Neural cell (in vitro differentiated cells): ENCODE data around the gene TPST2. TPM values are rescaled to one million over a fixed set of nuclear protein-coding genes. Genes with fewer than 3 reads are reported as not detected.

Experiments used
- H2AFZ ChIP-seq: fragments of 200-600, 300-800 bp; sonication (generic), shearing (Covaris generic); 2 replicates; pipeline ENCODE4 v1.6.0; 2014; ENCODE audit warnings: low read depth, mild to moderate bottlenecking, antibody characterized with exemption, low read length, moderate library complexity
- H3F3A ChIP-seq: fragments of 200-600 bp; shearing (Covaris generic); 2 replicates; pipeline ENCODE4 v1.6.1; 2016; ENCODE audit warnings: mild to moderate bottlenecking, moderate library complexity, mixed read lengths, antibody characterized with exemption, low read length; ENCODE audit not compliant: insufficient read depth, poor library complexity, severe bottlenecking
- H3K27ac ChIP-seq: fragments of 200-600, 300-800 bp; sonication (generic), shearing (Covaris generic); 2 replicates; pipeline ENCODE4 v1.5.1; 2014; ENCODE audit warnings: mild to moderate bottlenecking, low read length, moderate library complexity
- H3K27me3 ChIP-seq: fragments of 300-800, 200-600 bp; sonication (generic), shearing (Covaris generic); 2 replicates; pipeline ENCODE4 v1.6.0; 2014; ENCODE audit warnings: mild to moderate bottlenecking, low read depth, low read length, moderate library complexity; ENCODE audit not compliant: insufficient read depth
- H3K36me3 ChIP-seq: fragments of 300-800, 200-600 bp; sonication (generic), shearing (Covaris generic); 2 replicates; pipeline ENCODE4 v1.5.1; 2014; ENCODE audit warnings: mild to moderate bottlenecking, antibody characterized with exemption, low read length, moderate library complexity; ENCODE audit not compliant: insufficient read depth
- H3K4me2 ChIP-seq: fragments of 300-800, 200-600 bp; sonication (generic), shearing (Covaris generic); 2 replicates; pipeline ENCODE4 v1.6.0; 2014; ENCODE audit warnings: mild to moderate bottlenecking, low read length
- H3K4me3 ChIP-seq: fragments of 300-800, 200-600 bp; sonication (generic), shearing (Covaris generic); 2 replicates; pipeline ENCODE4 v1.5.1; 2014; ENCODE audit warnings: mild to moderate bottlenecking, low read length, moderate library complexity
- H3K79me2 ChIP-seq: fragments of 200-600 bp; shearing (Covaris generic); replicated peaks from 2 replicates; pipeline ENCODE4 v1.6.0; 2014; ENCODE audit warnings: mild to moderate bottlenecking, low read length, moderate library complexity; ENCODE audit not compliant: insufficient read depth
- H3K9ac ChIP-seq: fragments of 300-800, 200-600 bp; sonication (generic), shearing (Covaris generic); 2 replicates; pipeline ENCODE4 v1.6.1; 2016; ENCODE audit warnings: mild to moderate bottlenecking, low read length, mixed read lengths
- H3K9me2 ChIP-seq: fragments of 200-600 bp; shearing (Covaris generic); 2 replicates; pipeline ENCODE4 v1.6.1; 2016; ENCODE audit warnings: mild to moderate bottlenecking, low read length, mixed read lengths; ENCODE audit not compliant: insufficient read depth
- H3K9me3 ChIP-seq: fragments of 200-600, 300-800 bp; sonication (generic), shearing (Covaris generic); 2 replicates; pipeline ENCODE4 v1.6.1; 2016; ENCODE audit warnings: mild to moderate bottlenecking, mixed run types, low read length, moderate library complexity, mixed read lengths
- H4K20me1 ChIP-seq: fragments of 200-600 bp; shearing (Covaris generic); 2 replicates; pipeline ENCODE4 v1.6.1; 2016; ENCODE audit warnings: mild to moderate bottlenecking, mixed run types; ENCODE audit not compliant: insufficient read depth
- EP300 ChIP-seq: fragments of 450-650 bp; conservative IDR thresholded peaks from 2 replicates; pipeline ENCODE4 v1.6.1; 2014; ENCODE audit warnings: antibody characterized with exemption, mild to moderate bottlenecking, moderate library complexity; ENCODE audit not compliant: poor library complexity, severe bottlenecking
- EZH2 ChIP-seq: fragments of 200-600, 300-800 bp; shearing (Covaris generic), sonication (generic); IDR thresholded peaks from 2 replicates; pipeline ENCODE4 v1.6.1; 2014; ENCODE audit warnings: antibody characterized with exemption, low read length, borderline replicate concordance, mild to moderate bottlenecking; ENCODE audit not compliant: insufficient read depth, poor library complexity, severe bottlenecking
- MXI1 ChIP-seq: fragments of 450-650 bp; conservative IDR thresholded peaks from 2 replicates; pipeline ENCODE4 v1.6.1; 2014; ENCODE audit warnings: antibody characterized with exemption, mild to moderate bottlenecking; ENCODE audit not compliant: poor library complexity, severe bottlenecking
- POLR2AphosphoS5 ChIP-seq: IDR thresholded peaks from 2 replicates; pipeline ENCODE4 v1.6.1; 2012
- RAD21 ChIP-seq: fragments of 450-650 bp; conservative IDR thresholded peaks from 2 replicates; pipeline ENCODE4 v1.6.1; 2014; ENCODE audit warnings: antibody characterized with exemption, mild to moderate bottlenecking, moderate library complexity
- SMC3 ChIP-seq: fragments of 450-650 bp; conservative IDR thresholded peaks from 2 replicates; pipeline ENCODE4 v1.6.1; 2014; ENCODE audit warnings: antibody characterized with exemption, mild to moderate bottlenecking, moderate library complexity; ENCODE audit not compliant: poor library complexity
- TAF1 ChIP-seq: IDR thresholded peaks from 2 replicates; pipeline ENCODE4 v1.6.1; 2012; ENCODE audit warnings: low read depth
- polyA plus RNA-seq: library from polyadenylated mRNA; depleted of rRNA; stranded (reverse); fragments of >200 nt; gene quantifications from 2 replicates; pipeline ENCODE4 v1.2.3, GENCODE V29; 2014
- TF ChIP-seq, protein P1 (sequence below): fragments of 450-650 bp; IDR thresholded peaks from 2 replicates; pipeline ENCODE4 v1.5.1; 2014; ENCODE audit warnings: antibody characterized with exemption, mild to moderate bottlenecking, moderate library complexity; ENCODE audit not compliant: poor library complexity, severe bottlenecking
- TF ChIP-seq, protein P2 (sequence below): IDR thresholded peaks from 2 replicates; pipeline ENCODE4 v1.6.1; 2012; ENCODE audit warnings: borderline replicate concordance

TPST2 gene
- polyA plus RNA-seq, 1 donor from 2014 or later = 16.6 TPM

- H3F3A ChIP-seq = no peaks in the 10 kb centered on the region
- H3K79me2 ChIP-seq = no peaks in the 10 kb centered on the region
- H3K9ac ChIP-seq = no peak overlapping the region
- H3K9me2 ChIP-seq = no peaks in the 10 kb centered on the region
- no peaks in the 10 kb centered on the region for H3K36me3 ChIP-seq
- H4K20me1 ChIP-seq = no peaks in the 10 kb centered on the region
- no peak overlapping the region for H3K4me3 ChIP-seq
- TF ChIP-seq TAF1 (no peak), EZH2 (no peak)
- TF ChIP-seq, protein P1, sequence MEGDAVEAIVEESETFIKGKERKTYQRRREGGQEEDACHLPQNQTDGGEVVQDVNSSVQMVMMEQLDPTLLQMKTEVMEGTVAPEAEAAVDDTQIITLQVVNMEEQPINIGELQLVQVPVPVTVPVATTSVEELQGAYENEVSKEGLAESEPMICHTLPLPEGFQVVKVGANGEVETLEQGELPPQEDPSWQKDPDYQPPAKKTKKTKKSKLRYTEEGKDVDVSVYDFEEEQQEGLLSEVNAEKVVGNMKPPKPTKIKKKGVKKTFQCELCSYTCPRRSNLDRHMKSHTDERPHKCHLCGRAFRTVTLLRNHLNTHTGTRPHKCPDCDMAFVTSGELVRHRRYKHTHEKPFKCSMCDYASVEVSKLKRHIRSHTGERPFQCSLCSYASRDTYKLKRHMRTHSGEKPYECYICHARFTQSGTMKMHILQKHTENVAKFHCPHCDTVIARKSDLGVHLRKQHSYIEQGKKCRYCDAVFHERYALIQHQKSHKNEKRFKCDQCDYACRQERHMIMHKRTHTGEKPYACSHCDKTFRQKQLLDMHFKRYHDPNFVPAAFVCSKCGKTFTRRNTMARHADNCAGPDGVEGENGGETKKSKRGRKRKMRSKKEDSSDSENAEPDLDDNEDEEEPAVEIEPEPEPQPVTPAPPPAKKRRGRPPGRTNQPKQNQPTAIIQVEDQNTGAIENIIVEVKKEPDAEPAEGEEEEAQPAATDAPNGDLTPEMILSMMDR = no peak
- no peak overlapping the region for H2AFZ ChIP-seq
- H3K27me3 ChIP-seq = no peaks in the 10 kb centered on the region
- H3K4me2 ChIP-seq = no peak overlapping the region
- no peak overlapping the region for H3K27ac ChIP-seq
- H3K9me3 ChIP-seq = no peaks in the 10 kb centered on the region
Measured at GRCh38 chr22:26554956-26555355, 35.0 kb downstream of the TPST2 start.

DNA sequence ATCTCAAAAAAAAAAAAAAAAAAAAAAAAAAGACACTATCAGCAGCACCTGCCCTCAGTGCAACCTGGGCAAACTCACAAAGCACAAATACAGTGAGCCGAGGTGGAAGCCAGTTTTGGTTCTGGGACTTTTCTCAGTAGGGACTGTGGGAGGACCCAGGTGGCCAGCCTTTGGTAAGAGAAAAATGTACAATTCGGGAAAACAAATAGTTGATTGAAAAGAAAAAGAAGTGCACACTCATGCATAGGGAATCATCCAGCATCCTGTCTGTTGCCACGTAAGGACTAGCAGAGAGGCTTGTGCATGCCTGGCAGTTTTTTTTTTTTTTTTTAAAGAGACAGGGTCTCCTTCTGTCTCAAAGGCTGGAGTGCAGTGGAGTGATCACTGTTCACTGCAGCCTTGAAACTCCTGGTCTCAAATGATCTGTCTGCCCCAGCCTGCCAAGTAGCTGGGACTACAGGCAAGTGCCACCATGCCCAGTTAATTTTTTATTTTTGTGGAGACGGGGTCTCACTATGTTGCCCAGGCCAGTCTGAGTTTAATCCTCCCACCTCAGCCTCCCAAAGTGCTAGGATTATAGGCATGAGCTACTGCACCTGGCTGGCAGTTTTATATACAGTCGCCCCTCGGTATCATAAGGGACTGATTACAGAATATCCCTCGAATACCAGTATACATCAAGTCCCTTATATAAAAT lies 36.7 kb downstream of the TPST2 start:
- Histone ChIP-seq H3K4me3 (no peak overlapping the region), H3K9me2 (no peaks in the 10 kb centered on the region), H3K27me3 (no peaks in the 10 kb centered on the region), H3K36me3 (no peaks in the 10 kb centered on the region), H3F3A (no peaks in the 10 kb centered on the region), H3K4me2 (no peak overlapping the region), H3K27ac (no peak overlapping the region), H3K79me2 (no peaks in the 10 kb centered on the region), H4K20me1 (no peaks in the 10 kb centered on the region), H3K9me3 (no peaks in the 10 kb centered on the region), H2AFZ (no peak overlapping the region), H3K9ac (no peak overlapping the region)
- TF ChIP-seq POLR2AphosphoS5 = no peak
- TF ChIP-seq MXI1 = no peak
- TF ChIP-seq SMC3 = no peak
- no peak for TF ChIP-seq RAD21
- TF ChIP-seq, protein P1 = no peak
- TF ChIP-seq EP300 = no peak
- no peak for TF ChIP-seq TAF1
- TF ChIP-seq EZH2 = no peak
- TF ChIP-seq, protein P2, sequence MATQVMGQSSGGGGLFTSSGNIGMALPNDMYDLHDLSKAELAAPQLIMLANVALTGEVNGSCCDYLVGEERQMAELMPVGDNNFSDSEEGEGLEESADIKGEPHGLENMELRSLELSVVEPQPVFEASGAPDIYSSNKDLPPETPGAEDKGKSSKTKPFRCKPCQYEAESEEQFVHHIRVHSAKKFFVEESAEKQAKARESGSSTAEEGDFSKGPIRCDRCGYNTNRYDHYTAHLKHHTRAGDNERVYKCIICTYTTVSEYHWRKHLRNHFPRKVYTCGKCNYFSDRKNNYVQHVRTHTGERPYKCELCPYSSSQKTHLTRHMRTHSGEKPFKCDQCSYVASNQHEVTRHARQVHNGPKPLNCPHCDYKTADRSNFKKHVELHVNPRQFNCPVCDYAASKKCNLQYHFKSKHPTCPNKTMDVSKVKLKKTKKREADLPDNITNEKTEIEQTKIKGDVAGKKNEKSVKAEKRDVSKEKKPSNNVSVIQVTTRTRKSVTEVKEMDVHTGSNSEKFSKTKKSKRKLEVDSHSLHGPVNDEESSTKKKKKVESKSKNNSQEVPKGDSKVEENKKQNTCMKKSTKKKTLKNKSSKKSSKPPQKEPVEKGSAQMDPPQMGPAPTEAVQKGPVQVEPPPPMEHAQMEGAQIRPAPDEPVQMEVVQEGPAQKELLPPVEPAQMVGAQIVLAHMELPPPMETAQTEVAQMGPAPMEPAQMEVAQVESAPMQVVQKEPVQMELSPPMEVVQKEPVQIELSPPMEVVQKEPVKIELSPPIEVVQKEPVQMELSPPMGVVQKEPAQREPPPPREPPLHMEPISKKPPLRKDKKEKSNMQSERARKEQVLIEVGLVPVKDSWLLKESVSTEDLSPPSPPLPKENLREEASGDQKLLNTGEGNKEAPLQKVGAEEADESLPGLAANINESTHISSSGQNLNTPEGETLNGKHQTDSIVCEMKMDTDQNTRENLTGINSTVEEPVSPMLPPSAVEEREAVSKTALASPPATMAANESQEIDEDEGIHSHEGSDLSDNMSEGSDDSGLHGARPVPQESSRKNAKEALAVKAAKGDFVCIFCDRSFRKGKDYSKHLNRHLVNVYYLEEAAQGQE = no peak
